ENCODE results near the gene PCDHB3.
"Not testable (repeated sequence)": the region's sequence is repeated elsewhere in the genome, so short reads cannot be mapped to it uniquely, and the experiment has no call there.

Gene PCDHB3

DNA sequence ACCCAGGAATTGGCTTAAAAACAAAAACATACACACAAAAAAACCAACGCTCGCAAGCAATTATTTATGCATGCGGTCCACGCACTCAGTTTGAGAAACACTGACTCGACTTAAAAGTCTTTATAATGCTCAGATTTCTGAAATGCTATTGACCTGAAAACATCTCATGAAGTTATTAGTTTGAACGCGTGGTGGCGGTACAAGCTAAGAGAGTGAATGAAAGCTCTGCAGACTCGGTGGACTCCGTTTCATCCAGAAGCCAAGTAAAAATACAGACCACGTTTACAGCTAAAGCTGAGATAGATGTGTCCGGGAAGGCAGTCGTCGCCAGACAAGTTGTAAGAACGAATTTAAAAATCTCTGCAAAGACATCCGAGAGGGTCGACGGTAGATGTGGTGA is 49.5 kb downstream of the PCDHB3 start, which contains the start of gene PCDHB6:
Gene PCDHB6 (plus strand): TSS at position 246 of the 400 bp plus-strand sequence. CDS start 201 bp downstream, outside the sequence.
- Histone ChIP-seq H3K4me1 (ENCODE audit: insufficient read depth, insufficient read length) (no peaks in the 10 kb centered on the region), H3K9ac (ENCODE audit: insufficient read length, low read depth) (no peak within 1 kb of the TSS), H3K4me3 (ENCODE audit: insufficient read length, low read depth) (no peak within 1 kb of the TSS), H3K9me3 (ENCODE audit: insufficient read depth, low read length) (peaks cover 10% of the 10 kb centered on the region; the same call in 1 of the 2 replicates), H3K36me3 (ENCODE audit: insufficient read depth, insufficient read length, low read length) (no peaks in the 10 kb centered on the region), H3K27me3 (ENCODE audit: insufficient read depth, insufficient read length) (no peaks in the 10 kb centered on the region)
- DNase-seq (ENCODE audit: low read depth, low spot score) = no peak
- TF ChIP-seq SUZ12 (IDR thresholded peaks at IDR 0.05; ENCODE audit: extremely low read depth, insufficient read depth, insufficient read length) (no peak), YY1 (IDR thresholded peaks at IDR 0.05; ENCODE audit: insufficient read depth, insufficient read length) (no peak), ZNF274 (IDR thresholded peaks at IDR 0.05; ENCODE audit: low read depth, low read length) (no peak)

- Histone ChIP-seq H3K9me3 (ENCODE audit: insufficient read depth, low read length) (peaks cover 10% of the 10 kb centered on the region; the same call in 1 of the 2 replicates), H3K4me3 (ENCODE audit: insufficient read length, low read depth) (no peak overlapping the region), H3K4me1 (ENCODE audit: insufficient read depth, insufficient read length) (no peaks in the 10 kb centered on the region), H3K9ac (ENCODE audit: insufficient read length, low read depth) (no peak overlapping the region), H3K27me3 (ENCODE audit: insufficient read depth, insufficient read length) (no peaks in the 10 kb centered on the region), H3K36me3 (ENCODE audit: insufficient read depth, insufficient read length, low read length) (no peaks in the 10 kb centered on the region)
- DNase-seq (ENCODE audit: low read depth, low spot score) = no peak
- no peak for TF ChIP-seq ZNF274 (IDR thresholded peaks at IDR 0.05; ENCODE audit: low read depth, low read length)
- TF ChIP-seq YY1 (IDR thresholded peaks at IDR 0.05; ENCODE audit: insufficient read depth, insufficient read length) = no peak
- no peak for TF ChIP-seq SUZ12 (IDR thresholded peaks at IDR 0.05; ENCODE audit: extremely low read depth, insufficient read depth, insufficient read length)
Observed at GRCh38 chr5:141150224-141150992, 50.1 kb downstream of the PCDHB3 start.

DNA sequence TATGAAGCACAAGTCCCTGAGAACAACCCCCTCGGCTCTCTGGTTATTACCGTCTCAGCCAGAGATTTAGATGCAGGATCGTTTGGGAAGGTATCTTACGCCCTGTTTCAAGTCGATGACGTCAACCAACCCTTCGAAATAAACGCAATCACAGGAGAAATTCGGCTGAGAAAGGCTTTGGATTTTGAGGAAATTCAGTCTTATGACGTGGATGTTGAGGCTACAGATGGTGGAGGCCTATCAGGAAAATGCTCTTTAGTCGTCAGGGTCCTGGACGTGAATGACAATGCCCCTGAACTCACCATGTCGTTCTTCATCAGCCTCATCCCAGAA is 50.7 kb downstream of the PCDHB3 start:
- TF ChIP-seq SUZ12 (IDR thresholded peaks at IDR 0.05; ENCODE audit: extremely low read depth, insufficient read depth, insufficient read length) = no peak
- TF ChIP-seq YY1 (IDR thresholded peaks at IDR 0.05; ENCODE audit: insufficient read depth, insufficient read length) = no peak
- no peak for TF ChIP-seq ZNF274 (IDR thresholded peaks at IDR 0.05; ENCODE audit: low read depth, low read length)
- no peak for DNase-seq (ENCODE audit: low read depth, low spot score)
- Histone ChIP-seq H3K4me3 (ENCODE audit: insufficient read length, low read depth) (no peak overlapping the region), H3K9me3 (ENCODE audit: insufficient read depth, low read length) (peaks cover 10% of the 10 kb centered on the region; the same call in 1 of the 2 replicates), H3K4me1 (ENCODE audit: insufficient read depth, insufficient read length) (no peaks in the 10 kb centered on the region), H3K36me3 (ENCODE audit: insufficient read depth, insufficient read length, low read length) (no peaks in the 10 kb centered on the region), H3K27me3 (ENCODE audit: insufficient read depth, insufficient read length) (no peaks in the 10 kb centered on the region), H3K9ac (ENCODE audit: insufficient read length, low read depth) (no peak overlapping the region)

- H3K27me3 ChIP-seq (ENCODE audit: insufficient read depth, insufficient read length); H3K4me1 ChIP-seq (ENCODE audit: insufficient read depth, insufficient read length); DNase-seq (ENCODE audit: low read depth, low spot score); H3K9me3 ChIP-seq (ENCODE audit: insufficient read depth, low read length); H3K36me3 ChIP-seq (ENCODE audit: insufficient read depth, insufficient read length, low read length); H3K9ac ChIP-seq (ENCODE audit: insufficient read length, low read depth); H3K4me3 ChIP-seq (ENCODE audit: insufficient read length, low read depth): not testable (repeated sequence)
Observed at GRCh38 chr5:141151632-141152031, 51.4 kb downstream of the PCDHB3 start.

DNA sequence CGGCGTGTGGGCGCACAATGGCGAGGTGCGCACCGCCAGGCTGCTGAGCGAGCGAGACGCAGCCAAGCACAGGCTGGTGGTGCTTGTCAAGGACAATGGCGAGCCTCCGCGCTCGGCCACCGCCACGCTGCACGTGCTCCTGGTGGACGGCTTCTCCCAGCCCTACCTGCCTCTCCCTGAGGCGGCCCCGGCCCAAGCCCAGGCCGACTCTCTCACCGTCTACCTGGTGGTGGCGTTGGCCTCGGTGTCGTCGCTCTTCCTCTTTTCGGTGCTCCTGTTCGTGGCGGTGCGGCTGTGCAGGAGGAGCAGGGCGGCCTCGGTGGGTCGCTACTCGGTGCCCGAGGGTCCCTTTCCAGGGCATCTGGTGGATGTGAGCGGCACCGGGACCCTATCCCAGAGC is 51.8 kb downstream of the PCDHB3 start:
- not testable (repeated sequence) for H3K27me3 ChIP-seq (ENCODE audit: insufficient read depth, insufficient read length); H3K9me3 ChIP-seq (ENCODE audit: insufficient read depth, low read length); H3K4me3 ChIP-seq (ENCODE audit: insufficient read length, low read depth); H3K36me3 ChIP-seq (ENCODE audit: insufficient read depth, insufficient read length, low read length); H3K4me1 ChIP-seq (ENCODE audit: insufficient read depth, insufficient read length); DNase-seq (ENCODE audit: low read depth, low spot score); H3K9ac ChIP-seq (ENCODE audit: insufficient read length, low read depth)

Measured in NT2/D1 (cell line).